Left ventricle myocardium inferior (tissue), 1 donor: Measurements from ENCODE around the gene ANO5. TPM values are rescaled to one million over a fixed set of nuclear protein-coding genes. Genes with fewer than 3 reads are reported as not detected.
A peak's percentile ranks its signal among the peaks of the same experiment; 100 is the strongest.
"Not testable (repeated sequence)": the region's sequence is repeated elsewhere in the genome, so short reads cannot be mapped to it uniquely, and the experiment has no call there.

Source experiments
- DNase-seq: peaks from one replicate; pipeline ENCODE4 v3.0.0-alpha.2; 2020
- H3K27ac ChIP-seq: fragments of 200-600 bp; replicated peaks from 2 replicates; pipeline ENCODE4 v1.8.0; 2021
- H3K27me3 ChIP-seq: fragments of 200-600 bp; 2 replicates; pipeline ENCODE4 v1.8.0; 2021; ENCODE audit warnings: low read depth
- H3K36me3 ChIP-seq: fragments of 200-600 bp; 2 replicates; pipeline ENCODE4 v1.8.0; 2021
- H3K4me1 ChIP-seq: fragments of 200-600 bp; 2 replicates; pipeline ENCODE4 v1.8.0; 2021
- H3K4me3 ChIP-seq: fragments of 200-600 bp; 2 replicates; pipeline ENCODE4 v1.8.0; 2021; ENCODE audit warnings: mild to moderate bottlenecking, moderate library complexity
- H3K9me3 ChIP-seq: fragments of 200-600 bp; replicated peaks from 2 replicates; pipeline ENCODE4 v1.8.0; 2021
- intact Hi-C: fragments of 100-400 bp; cut with micrococcal nuclease; formaldehyde crosslinking; loops from one replicate; pipeline ENCODE4 v1.11.0; 2022
- total RNA-seq: library from RNA; stranded (reverse); fragmentation: NEBNext Ultra II Directional; extraction: Animal tissue kit (Norgen Biotek cat#: 25700); gene quantifications from one replicate; pipeline ENCODE4 v1.2.1, GENCODE V29; 2021
- TF ChIP-seq, protein P1 (sequence below): fragments of 200-600 bp; IDR thresholded peaks from 2 replicates; pipeline ENCODE4 v1.8.0; 2021; ENCODE audit warnings: antibody characterized with exemption, mild to moderate bottlenecking, borderline replicate concordance
- donor health status: DM: no; HTN: yes; CAD: no; lungs with severe emphysema.

Gene ANO5
- total RNA-seq, 1 donor from 2014 or later, result 79.7 TPM

DNA sequence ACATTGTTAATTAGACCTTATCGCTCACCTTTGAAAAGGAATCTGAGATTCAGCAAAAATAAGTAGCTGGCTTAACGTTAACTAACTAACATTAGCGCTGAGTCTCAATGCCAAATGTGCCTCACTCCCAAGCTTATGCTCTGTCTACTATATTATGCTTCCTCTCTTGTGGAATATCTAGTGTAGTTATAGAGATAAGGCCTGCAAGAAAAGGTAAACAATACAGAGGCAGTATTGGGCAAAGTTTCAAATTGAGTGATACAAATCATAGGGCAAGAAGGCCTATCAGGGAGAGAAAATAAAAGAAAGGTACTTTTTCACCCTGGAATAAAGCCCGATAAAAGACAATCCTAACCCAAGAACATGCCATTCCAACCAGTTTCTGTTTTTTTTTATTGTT is 83.7 kb downstream of the ANO5 start:
- no peak for DNase-seq
- Histone ChIP-seq H3K36me3 (peaks cover 6% of the 10 kb centered on the region), H3K4me3 (no peak overlapping the region), H3K9me3 (no peaks in the 10 kb centered on the region), H3K27me3 (no peaks in the 10 kb centered on the region), H3K4me1 (no peaks in the 10 kb centered on the region), H3K27ac (no peak overlapping the region)
- TF ChIP-seq, protein P1, sequence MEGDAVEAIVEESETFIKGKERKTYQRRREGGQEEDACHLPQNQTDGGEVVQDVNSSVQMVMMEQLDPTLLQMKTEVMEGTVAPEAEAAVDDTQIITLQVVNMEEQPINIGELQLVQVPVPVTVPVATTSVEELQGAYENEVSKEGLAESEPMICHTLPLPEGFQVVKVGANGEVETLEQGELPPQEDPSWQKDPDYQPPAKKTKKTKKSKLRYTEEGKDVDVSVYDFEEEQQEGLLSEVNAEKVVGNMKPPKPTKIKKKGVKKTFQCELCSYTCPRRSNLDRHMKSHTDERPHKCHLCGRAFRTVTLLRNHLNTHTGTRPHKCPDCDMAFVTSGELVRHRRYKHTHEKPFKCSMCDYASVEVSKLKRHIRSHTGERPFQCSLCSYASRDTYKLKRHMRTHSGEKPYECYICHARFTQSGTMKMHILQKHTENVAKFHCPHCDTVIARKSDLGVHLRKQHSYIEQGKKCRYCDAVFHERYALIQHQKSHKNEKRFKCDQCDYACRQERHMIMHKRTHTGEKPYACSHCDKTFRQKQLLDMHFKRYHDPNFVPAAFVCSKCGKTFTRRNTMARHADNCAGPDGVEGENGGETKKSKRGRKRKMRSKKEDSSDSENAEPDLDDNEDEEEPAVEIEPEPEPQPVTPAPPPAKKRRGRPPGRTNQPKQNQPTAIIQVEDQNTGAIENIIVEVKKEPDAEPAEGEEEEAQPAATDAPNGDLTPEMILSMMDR, result no peak
- intact Hi-C loops, result no loop called here

DNA sequence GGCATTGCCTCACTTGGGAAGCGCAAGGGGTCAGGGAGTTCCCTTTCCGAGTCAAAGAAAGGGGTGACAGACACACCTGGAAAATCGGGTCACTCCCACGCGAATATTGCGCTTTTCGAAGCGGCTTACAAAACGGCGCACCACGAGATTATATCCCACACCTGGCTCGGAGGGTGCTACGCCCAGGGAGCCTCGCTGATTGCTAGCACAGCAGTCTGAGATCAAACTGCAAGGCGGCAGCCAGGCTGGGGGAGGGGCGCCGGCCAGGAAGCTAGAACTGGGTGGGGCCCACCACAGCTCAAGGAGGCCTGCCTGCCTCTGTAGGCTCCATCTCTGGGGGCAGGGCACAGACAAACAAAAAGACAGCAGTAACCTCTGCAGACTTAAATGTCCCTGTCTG is 92.1 kb downstream of the ANO5 start:
- not testable (repeated sequence) for H3K36me3 ChIP-seq, DNase-seq

GRCh38 chr11:22302368-22302767 is 109.5 kb downstream of the ANO5 start:
- Histone ChIP-seq H3K27ac (no peak overlapping the region), H3K27me3 (peaks cover 11% of the 10 kb centered on the region), H3K4me1 (no peaks in the 10 kb centered on the region), H3K4me3 (no peak overlapping the region), H3K36me3 (no peaks in the 10 kb centered on the region), H3K9me3 (no peaks in the 10 kb centered on the region)
- intact Hi-C loops, result loop anchor here (5.0 kb wide), 1 partner anchor 130 kb away; no protein-coding TSS in a partner anchor
- TF ChIP-seq, protein P1, result no peak
- no peak for DNase-seq

More for the DNA sequence above, 92.1 kb downstream of the ANO5 start:
- H3K27ac ChIP-seq, H3K9me3 ChIP-seq, H3K4me1 ChIP-seq, H3K4me3 ChIP-seq, intact Hi-C loops, H3K27me3 ChIP-seq: not testable (repeated sequence)

DNA sequence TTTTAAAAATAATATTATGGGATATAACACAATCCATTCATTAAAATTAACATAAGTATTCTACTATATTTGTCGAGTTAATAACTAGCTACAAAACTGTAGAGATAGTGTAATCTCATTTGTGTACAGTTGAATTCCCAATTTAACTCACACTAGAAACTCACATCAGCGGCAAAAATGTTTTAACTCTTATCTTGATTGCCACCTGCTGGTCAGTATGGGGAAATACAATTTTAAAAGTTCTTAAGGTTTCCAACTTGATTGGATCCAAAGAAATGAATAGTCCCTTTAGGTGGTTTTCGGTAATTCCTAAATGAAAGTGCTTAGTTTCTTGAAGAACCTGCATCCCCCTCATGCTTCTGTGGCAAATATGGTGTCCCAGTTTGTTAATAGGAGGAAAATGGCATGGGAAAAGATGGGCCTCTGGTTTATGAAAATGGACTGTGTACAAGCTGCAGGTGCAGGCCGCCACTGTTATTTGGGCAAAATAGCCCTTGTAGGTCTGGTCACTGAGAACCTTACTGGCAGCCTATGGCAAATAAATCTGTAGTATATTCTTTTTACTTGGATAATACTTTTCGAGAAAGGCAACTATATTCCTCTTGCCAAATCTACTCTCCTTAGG is 111.6 kb downstream of the ANO5 start:
- no peak for DNase-seq
- H3K27ac ChIP-seq, result no peak overlapping the region
- intact Hi-C loops, result loop anchor here (5.0 kb wide), 1 partner anchor 132 kb away; no protein-coding TSS in a partner anchor

GRCh38 chr11:22317656-22318055 is 124.8 kb downstream of the ANO5 start:
- H3K27me3 ChIP-seq, result peaks cover 7% of the 10 kb centered on the region
- TF ChIP-seq, protein P1, result no peak
- no peaks in the 10 kb centered on the region for H3K4me1 ChIP-seq
- intact Hi-C loops, result no loop called here
- no peak for DNase-seq
- no peaks in the 10 kb centered on the region for H3K9me3 ChIP-seq
- H3K4me3 ChIP-seq, result no peak overlapping the region
- H3K27ac ChIP-seq, result no peak overlapping the region
- H3K36me3 ChIP-seq, result no peaks in the 10 kb centered on the region

More for the DNA sequence above, 111.6 kb downstream of the ANO5 start:
- no peaks in the 10 kb centered on the region for H3K4me1 ChIP-seq
- no peaks in the 10 kb centered on the region for H3K9me3 ChIP-seq
- TF ChIP-seq, protein P1, result peak; percentile 76
- H3K36me3 ChIP-seq, result no peaks in the 10 kb centered on the region
- H3K27me3 ChIP-seq, result peaks cover 30% of the 10 kb centered on the region
- no peak overlapping the region for H3K4me3 ChIP-seq

GRCh38 chr11:22331771-22332170 is 138.9 kb downstream of the ANO5 start:
- TF ChIP-seq, protein P1, result no peak
- DNase-seq, result no peak
- Histone ChIP-seq H3K4me3 (no peak overlapping the region), H3K27ac (no peak overlapping the region), H3K36me3 (no peaks in the 10 kb centered on the region), H3K27me3 (peaks cover 43% of the 10 kb centered on the region), H3K9me3 (no peaks in the 10 kb centered on the region), H3K4me1 (no peaks in the 10 kb centered on the region)
- intact Hi-C loops, result no loop called here
